HUES6 (cell line): ENCODE data around the gene NUP155.
"Not testable (repeated sequence)": the region's sequence is repeated elsewhere in the genome, so short reads cannot be mapped to it uniquely, and the experiment has no call there.

Experiments
- H3K27ac ChIP-seq: 2 replicates; pipeline ENCODE4 v1.7.0; 2013; ENCODE audit warnings: low read depth, mild to moderate bottlenecking, low read length, inconsistent platforms
- H3K27me3 ChIP-seq: 2 replicates; pipeline ENCODE4 v1.6.1; 2013; ENCODE audit warnings: low read length; ENCODE audit not compliant: control insufficient read depth, insufficient read depth
- H3K36me3 ChIP-seq: 2 replicates; pipeline ENCODE4 v1.6.1; 2013; ENCODE audit warnings: low read length; ENCODE audit not compliant: control insufficient read depth, insufficient read depth
- H3K4me1 ChIP-seq: 2 replicates; pipeline ENCODE4 v1.6.1; 2013; ENCODE audit warnings: low read length; ENCODE audit not compliant: control insufficient read depth, insufficient read depth
- H3K4me3 ChIP-seq: 2 replicates; pipeline ENCODE4 v1.5.1; 2013; ENCODE audit warnings: low read depth, low read length
- H3K9ac ChIP-seq: one replicate; pipeline ENCODE4 v1.6.1; 2013; ENCODE audit warnings: mild to moderate bottlenecking, low read length
- H3K9me3 ChIP-seq: 2 replicates; pipeline ENCODE4 v1.6.1; 2013; ENCODE audit warnings: low read depth, low read length; ENCODE audit not compliant: control insufficient read depth, insufficient read depth

NUP155 gene

GRCh38 chr5:37370864-37371726 is at the start of gene NUP155:
NUP155 (minus strand) TSS chr5:37371106; CDS start chr5:37370977, 129 bp downstream.
- Histone ChIP-seq H3K9me3 (no peaks in the 10 kb centered on the region), H3K4me1 (peaks cover 4% of the 10 kb centered on the region; the same call in 1 of the 2 replicates), H3K9ac (peak within 1 kb of the TSS; percentile 98), H3K27ac (peak within 1 kb of the TSS; percentile 21; the same call in 1 of the 2 replicates), H3K36me3 (no peaks in the 10 kb centered on the region; the same call in 1 of the 2 replicates), H3K27me3 (no peaks in the 10 kb centered on the region), H3K4me3 (peak within 1 kb of the TSS; percentile 99)

- Histone ChIP-seq H3K27ac (no peak overlapping the region), H3K4me1 (no peaks in the 10 kb centered on the region), H3K9ac (no peak overlapping the region), H3K9me3 (no peaks in the 10 kb centered on the region), H3K27me3 (no peaks in the 10 kb centered on the region), H3K36me3 (peaks cover 6% of the 10 kb centered on the region; the same call in 1 of the 2 replicates), H3K4me3 (no peak overlapping the region)
Observed at GRCh38 chr5:37417347-37417746, 46.4 kb upstream of the NUP155 start.

DNA sequence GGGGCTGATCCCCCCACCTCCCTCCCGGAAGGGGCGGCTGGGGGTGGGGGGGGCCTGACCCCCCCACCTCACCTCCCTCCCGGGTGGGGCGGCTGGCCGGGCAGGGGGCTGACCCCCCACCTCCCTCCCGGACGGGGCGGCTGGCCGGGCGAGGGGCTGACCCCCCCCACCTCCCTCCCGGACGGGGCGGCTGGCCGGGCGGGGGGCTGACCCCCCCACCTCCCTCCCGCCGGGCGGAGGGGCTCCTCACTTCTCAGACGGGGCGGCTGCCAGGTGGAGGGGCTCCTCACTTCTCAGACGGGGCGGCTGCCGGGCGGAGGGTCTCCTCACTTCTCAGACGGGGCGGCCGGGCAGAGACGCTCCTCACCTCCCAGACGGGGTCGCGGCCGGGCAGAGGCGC is 44.5 kb upstream of the NUP155 start:
- H3K4me1 ChIP-seq, H3K9me3 ChIP-seq, H3K27ac ChIP-seq, H3K36me3 ChIP-seq, H3K9ac ChIP-seq, H3K4me3 ChIP-seq, H3K27me3 ChIP-seq: not testable (repeated sequence)

- H3K36me3 ChIP-seq, result no peaks in the 10 kb centered on the region; the same call in 1 of the 2 replicates
- no peaks in the 10 kb centered on the region for H3K9me3 ChIP-seq
- no peak overlapping the region for H3K9ac ChIP-seq
- H3K27ac ChIP-seq, result no peak overlapping the region
- H3K4me3 ChIP-seq, result no peak overlapping the region
- no peaks in the 10 kb centered on the region for H3K27me3 ChIP-seq
- no peaks in the 10 kb centered on the region for H3K4me1 ChIP-seq
Observed at GRCh38 chr5:37412515-37412914, 41.6 kb upstream of the NUP155 start.

GRCh38 chr5:37400501-37400900 is 29.6 kb upstream of the NUP155 start:
- Histone ChIP-seq H3K27me3 (no peaks in the 10 kb centered on the region), H3K4me1 (no peaks in the 10 kb centered on the region), H3K9ac (no peak overlapping the region), H3K36me3 (peaks cover 11% of the 10 kb centered on the region), H3K4me3 (no peak overlapping the region), H3K9me3 (no peaks in the 10 kb centered on the region), H3K27ac (no peak overlapping the region)

GRCh38 chr5:37396352-37396751 is 25.4 kb upstream of the NUP155 start:
- Histone ChIP-seq H3K9ac (no peak overlapping the region), H3K27me3 (no peaks in the 10 kb centered on the region), H3K27ac (no peak overlapping the region), H3K4me3 (no peak overlapping the region), H3K9me3 (no peaks in the 10 kb centered on the region), H3K4me1 (no peaks in the 10 kb centered on the region), H3K36me3 (peaks cover 13% of the 10 kb centered on the region)

- H3K36me3 ChIP-seq, result peaks cover 7% of the 10 kb centered on the region
- H3K9ac ChIP-seq, result no peak overlapping the region
- H3K27me3 ChIP-seq, result no peaks in the 10 kb centered on the region
- no peak overlapping the region for H3K27ac ChIP-seq
- H3K4me3 ChIP-seq, result no peak overlapping the region
- no peaks in the 10 kb centered on the region for H3K4me1 ChIP-seq
- H3K9me3 ChIP-seq, result no peaks in the 10 kb centered on the region
Observed at GRCh38 chr5:37391591-37391990, 20.7 kb upstream of the NUP155 start.

- not testable (repeated sequence) for H3K36me3 ChIP-seq, H3K4me1 ChIP-seq, H3K27ac ChIP-seq, H3K27me3 ChIP-seq, H3K9me3 ChIP-seq
- H3K4me3 ChIP-seq, result peak within 1 kb of the TSS; percentile 90
- H3K9ac ChIP-seq, result peak within 1 kb of the TSS; percentile 71
Observed at GRCh38 chr5:37379100-37379628, 8.3 kb upstream of the NUP155 start, which contains the start of gene WDR70. WDR70 (plus strand) TSS chr5:37379318; CDS start chr5:37379368, 50 bp downstream.

DNA sequence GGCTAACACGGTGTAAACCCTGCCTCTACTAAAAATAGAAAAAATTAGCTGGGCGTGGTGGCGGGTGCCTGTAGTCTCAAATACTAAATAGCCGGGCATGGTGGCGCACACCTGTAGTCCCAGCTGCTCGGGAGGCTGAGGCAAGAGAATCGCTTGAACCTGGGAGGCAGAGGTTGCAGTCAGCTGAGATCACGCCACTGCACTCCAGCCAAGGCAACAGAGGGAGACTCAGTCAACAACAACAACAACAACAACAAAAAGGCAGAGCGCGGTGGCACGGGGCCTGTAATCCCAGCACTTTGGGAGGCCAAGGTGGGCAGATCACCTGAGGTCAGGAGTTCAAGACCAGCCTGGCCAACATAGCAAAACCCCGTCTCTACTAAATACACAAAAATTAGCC is 7.2 kb upstream of the NUP155 start:
- not testable (repeated sequence) for H3K9me3 ChIP-seq, H3K4me3 ChIP-seq, H3K27ac ChIP-seq

DNA sequence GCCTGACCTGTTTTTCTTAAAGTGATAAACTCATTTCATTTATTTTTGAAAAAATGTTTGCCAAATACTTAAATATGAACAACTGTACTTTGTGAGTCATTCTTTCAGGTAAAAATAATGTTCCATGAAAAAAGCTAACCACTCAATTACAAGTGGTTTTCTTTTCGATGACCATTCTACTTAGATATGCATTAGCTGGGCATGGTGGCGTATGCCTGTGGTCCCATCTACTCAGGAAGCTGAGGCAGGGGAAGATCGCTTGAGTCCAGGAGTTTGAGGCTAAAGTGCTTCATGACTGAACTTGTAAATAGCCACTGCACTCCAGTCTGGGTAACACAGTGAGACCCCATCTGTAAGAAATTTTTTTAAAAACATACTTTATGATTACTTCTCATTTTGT is 4.2 kb upstream of the NUP155 start:
- H3K4me3 ChIP-seq, result no peak overlapping the region
- no peaks in the 10 kb centered on the region for H3K27me3 ChIP-seq
- H3K36me3 ChIP-seq, result no peaks in the 10 kb centered on the region; the same call in 1 of the 2 replicates
- no peaks in the 10 kb centered on the region for H3K4me1 ChIP-seq
- no peaks in the 10 kb centered on the region for H3K9me3 ChIP-seq
- H3K27ac ChIP-seq, result no peak overlapping the region
- no peak overlapping the region for H3K9ac ChIP-seq

More for the DNA sequence above, 7.2 kb upstream of the NUP155 start:
- not testable (repeated sequence) for H3K4me1 ChIP-seq, H3K36me3 ChIP-seq, H3K9ac ChIP-seq, H3K27me3 ChIP-seq

DNA sequence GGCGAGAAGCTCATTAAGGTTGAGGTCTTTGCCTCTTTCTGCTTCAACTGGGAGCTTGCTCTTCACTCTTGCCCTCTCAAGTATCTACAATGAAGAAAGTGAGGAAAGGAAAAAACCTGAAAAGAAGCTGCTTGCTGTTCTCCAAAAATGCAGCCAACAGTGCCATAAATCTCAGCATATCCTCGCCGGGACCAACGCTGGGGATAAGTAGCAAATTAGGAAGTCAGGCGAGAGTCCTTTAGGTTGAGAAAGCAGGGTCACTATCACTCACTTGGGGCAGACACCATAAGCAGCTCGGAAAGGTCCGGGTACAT is 399 bp downstream of the NUP155 start:
- H3K27ac ChIP-seq, result peak overlapping the region; percentile 21; the same call in 1 of the 2 replicates
- H3K27me3 ChIP-seq, result no peaks in the 10 kb centered on the region
- H3K4me3 ChIP-seq, result peak overlapping the region; percentile 99
- H3K4me1 ChIP-seq, result peaks cover 4% of the 10 kb centered on the region; the same call in 1 of the 2 replicates
- no peaks in the 10 kb centered on the region for H3K9me3 ChIP-seq
- H3K9ac ChIP-seq, result peak overlapping the region; percentile 98
- no peaks in the 10 kb centered on the region; the same call in 1 of the 2 replicates for H3K36me3 ChIP-seq
